ENCODE measurements around the gene CDH4. TPM values are rescaled to one million over a fixed set of nuclear protein-coding genes. Genes with fewer than 3 reads are reported as not detected.

The CDH4 gene
- total and polyA plus RNA-seq, 2 of the 4 experiments (the other 2 are of a cell fraction) = 1.6 to 3.5 TPM

DNA sequence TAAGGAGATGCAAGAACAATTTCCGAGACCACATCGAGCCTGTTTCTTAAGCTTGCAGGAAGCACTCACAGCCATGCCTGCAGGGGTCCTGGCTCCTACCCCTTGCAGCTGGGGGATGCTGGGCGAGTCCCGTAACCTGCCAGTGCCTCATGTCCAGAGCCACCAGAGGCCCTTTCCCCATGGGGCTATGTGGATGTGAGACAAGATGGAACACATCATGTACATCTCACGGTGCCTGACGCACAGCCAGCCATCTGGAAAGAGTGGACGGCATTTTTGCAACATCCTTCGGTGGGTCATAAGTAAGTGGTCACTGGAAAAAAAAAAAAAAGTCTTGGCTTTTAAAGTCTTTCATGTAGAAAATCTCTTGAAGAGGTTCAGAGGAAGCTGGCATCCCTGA is 72.8 kb downstream of the CDH4 start:
- CTCF ChIA-PET = no interaction called here
- no peak for ATAC-seq (ENCODE audit: low read depth)

More for the DNA sequence above, 72.8 kb downstream of the CDH4 start:
- 0 out of 4 replicates have a peak, but pooled peaks cover 0 to 2% of the 10 kb centered on the region in 2 experiments for H3K79me1 ChIP-seq (ENCODE audit: low read depth in 1 of 2, low read length in 2 of 2)
- TF ChIP-seq MXI1 (IDR thresholded peaks at IDR 0.05; ENCODE audit: borderline replicate concordance, low read depth, low read length) (no peak), CEBPB (IDR thresholded peaks at IDR 0.05; ENCODE audit: low read depth, low read length) (no peak), SMC3 (IDR thresholded peaks at IDR 0.05; ENCODE audit: low read depth, low read length) (no peak), BHLHE40 (IDR thresholded peaks at IDR 0.05; ENCODE audit: low read depth, low read length) (no peak), RAD21 (IDR thresholded peaks at IDR 0.05; ENCODE audit: low read length) (no peak), RFX5 (IDR thresholded peaks at IDR 0.05; ENCODE audit: low read depth, low read length) (no peak), POLR2A (IDR thresholded peaks at IDR 0.05; ENCODE audit: low read depth, low read length) (no peak), RCOR1 (IDR thresholded peaks at IDR 0.05; ENCODE audit: insufficient replicate concordance, low read length) (no peak), MAZ (IDR thresholded peaks at IDR 0.05; ENCODE audit: borderline replicate concordance, low read depth, low read length) (no peak), MAFK (IDR thresholded peaks at IDR 0.05; ENCODE audit: low read depth, low read length) (no peak), NFE2L2 (IDR thresholded peaks at IDR 0.05; ENCODE audit: low read depth, low read length) (no peak), CHD1 (IDR thresholded peaks at IDR 0.05; ENCODE audit: low read depth, low read length) (no peak), FOS (IDR thresholded peaks at IDR 0.05; ENCODE audit: low read depth, low read length) (no peak)
- TF ChIP-seq, protein P1, sequence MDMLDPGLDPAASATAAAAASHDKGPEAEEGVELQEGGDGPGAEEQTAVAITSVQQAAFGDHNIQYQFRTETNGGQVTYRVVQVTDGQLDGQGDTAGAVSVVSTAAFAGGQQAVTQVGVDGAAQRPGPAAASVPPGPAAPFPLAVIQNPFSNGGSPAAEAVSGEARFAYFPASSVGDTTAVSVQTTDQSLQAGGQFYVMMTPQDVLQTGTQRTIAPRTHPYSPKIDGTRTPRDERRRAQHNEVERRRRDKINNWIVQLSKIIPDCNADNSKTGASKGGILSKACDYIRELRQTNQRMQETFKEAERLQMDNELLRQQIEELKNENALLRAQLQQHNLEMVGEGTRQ (IDR thresholded peaks at IDR 0.05; ENCODE audit: low read depth, low read length) = no peak
- TF ChIP-seq, protein P2, sequence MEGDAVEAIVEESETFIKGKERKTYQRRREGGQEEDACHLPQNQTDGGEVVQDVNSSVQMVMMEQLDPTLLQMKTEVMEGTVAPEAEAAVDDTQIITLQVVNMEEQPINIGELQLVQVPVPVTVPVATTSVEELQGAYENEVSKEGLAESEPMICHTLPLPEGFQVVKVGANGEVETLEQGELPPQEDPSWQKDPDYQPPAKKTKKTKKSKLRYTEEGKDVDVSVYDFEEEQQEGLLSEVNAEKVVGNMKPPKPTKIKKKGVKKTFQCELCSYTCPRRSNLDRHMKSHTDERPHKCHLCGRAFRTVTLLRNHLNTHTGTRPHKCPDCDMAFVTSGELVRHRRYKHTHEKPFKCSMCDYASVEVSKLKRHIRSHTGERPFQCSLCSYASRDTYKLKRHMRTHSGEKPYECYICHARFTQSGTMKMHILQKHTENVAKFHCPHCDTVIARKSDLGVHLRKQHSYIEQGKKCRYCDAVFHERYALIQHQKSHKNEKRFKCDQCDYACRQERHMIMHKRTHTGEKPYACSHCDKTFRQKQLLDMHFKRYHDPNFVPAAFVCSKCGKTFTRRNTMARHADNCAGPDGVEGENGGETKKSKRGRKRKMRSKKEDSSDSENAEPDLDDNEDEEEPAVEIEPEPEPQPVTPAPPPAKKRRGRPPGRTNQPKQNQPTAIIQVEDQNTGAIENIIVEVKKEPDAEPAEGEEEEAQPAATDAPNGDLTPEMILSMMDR (conservative IDR thresholded peaks at IDR 0.05; ENCODE audit: low read depth, low read length) = no peak
- TF ChIP-seq, protein P3, sequence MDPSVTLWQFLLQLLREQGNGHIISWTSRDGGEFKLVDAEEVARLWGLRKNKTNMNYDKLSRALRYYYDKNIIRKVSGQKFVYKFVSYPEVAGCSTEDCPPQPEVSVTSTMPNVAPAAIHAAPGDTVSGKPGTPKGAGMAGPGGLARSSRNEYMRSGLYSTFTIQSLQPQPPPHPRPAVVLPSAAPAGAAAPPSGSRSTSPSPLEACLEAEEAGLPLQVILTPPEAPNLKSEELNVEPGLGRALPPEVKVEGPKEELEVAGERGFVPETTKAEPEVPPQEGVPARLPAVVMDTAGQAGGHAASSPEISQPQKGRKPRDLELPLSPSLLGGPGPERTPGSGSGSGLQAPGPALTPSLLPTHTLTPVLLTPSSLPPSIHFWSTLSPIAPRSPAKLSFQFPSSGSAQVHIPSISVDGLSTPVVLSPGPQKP (IDR thresholded peaks at IDR 0.05; ENCODE audit: borderline replicate concordance, low read depth, low read length) = no peak
- H3K4me2 ChIP-seq (ENCODE audit: low read depth, low read length) = no peak overlapping the region
- no TSS peak for BruUV-seq (replicated peaks)
- H3K56ac ChIP-seq (ENCODE audit: extremely low read depth, insufficient read depth, low read length) = no peak overlapping the region
- no peak overlapping the region for H2BK120ac ChIP-seq (ENCODE audit: low read depth, low read length)
- no peak overlapping the region for H4K91ac ChIP-seq (ENCODE audit: insufficient read depth, low read depth, low read length)
- peaks cover 10% of the 10 kb centered on the region; the same call in 1 of the 2 replicates for H3K9me1 ChIP-seq (ENCODE audit: insufficient read depth, low read length)
- H2BK15ac ChIP-seq (ENCODE audit: low read depth, low read length) = no peak overlapping the region
- peaks cover 2% of the 10 kb centered on the region; the same call in 1 of the 2 replicates for H3K9me3 ChIP-seq (ENCODE audit: control insufficient read depth, insufficient read depth, low read length)
- no peak overlapping the region for H2BK20ac ChIP-seq (ENCODE audit: low read depth, low read length)
- no peak overlapping the region for H2AFZ ChIP-seq (replicated peaks; ENCODE audit: low read length, poor library complexity)
- no peak overlapping the region for H3K9ac ChIP-seq (ENCODE audit: low read depth, low read length)
- no peak overlapping the region for H3K14ac ChIP-seq (replicated peaks; ENCODE audit: low read depth, low read length)
- no peaks in the 10 kb centered on the region for H3K4me1 ChIP-seq (ENCODE audit: control insufficient read depth, insufficient read depth, low read length)
- no peak overlapping the region for H3K18ac ChIP-seq (ENCODE audit: low read depth, low read length)
- H3K23ac ChIP-seq (ENCODE audit: low read depth, low read length) = no peak overlapping the region
- no peak overlapping the region for H3K27ac ChIP-seq (ENCODE audit: insufficient read depth, low read length)
- dilution Hi-C loops (cut with HindIII; ENCODE audit: low sequenced_read_pairs, unreplicated experiment) = no loop called here
- no peak overlapping the region for H3K4me3 ChIP-seq (ENCODE audit: insufficient read depth, low read depth, low read length)
- no peak overlapping the region for H2AK5ac ChIP-seq (ENCODE audit: low read depth, low read length)
- in situ Hi-C loops (cut with MboI; ENCODE audit: low sequenced_read_pairs) = no loop called here
- H3K36me3 ChIP-seq (ENCODE audit: control insufficient read depth, insufficient read depth, low read length) = no peaks in the 10 kb centered on the region
- H4K8ac ChIP-seq (ENCODE audit: low read depth in 2 of 2, low read length in 2 of 2) = no peak overlapping the region
- WGBS, 2 experiments (ENCODE audit: extremely low coverage in 2 of 2, insufficient read length in 1 of 2) = no CpG with 5 or more reads among the region's 8 CpGs
- H4K5ac ChIP-seq (ENCODE audit: low read depth, low read length) = no peak overlapping the region
- no peaks in the 10 kb centered on the region for H3K27me3 ChIP-seq (ENCODE audit: control insufficient read depth, insufficient read depth, low read length)
- DNase-seq = no peak
- H2AK9ac ChIP-seq (replicated peaks; ENCODE audit: low read depth, low read length, poor library complexity) = no peak overlapping the region
- H4K20me1 ChIP-seq (ENCODE audit: insufficient read depth, low read length) = peaks cover 4% of the 10 kb centered on the region
- H2BK5ac ChIP-seq (ENCODE audit: low read depth, low read length, poor library complexity, severe bottlenecking) = no peak overlapping the region
- POLR2A ChIA-PET (ENCODE audit: unreplicated experiment) = no interaction called here
- intact Hi-C loops (cut with micrococcal nuclease) = no loop called here
- no peak overlapping the region for H3K4ac ChIP-seq (ENCODE audit: low read depth, low read length)

Data from IMR-90 (cell line).